GM10248 (cell line): ENCODE data around the gene AACS.

Experiments used
- CTCF ChIA-PET: fragments of 300-600 bp; sonication (Branson Sonifier 250); formaldehyde crosslinking; extraction: SDS; loops from one replicate; lab custom pipeline; 2021; ENCODE audit warnings: antibody characterized with exemption; lab: Yijun Ruan, JAX
- POLR2A ChIA-PET: fragments of 350-650 bp; sonication (Branson Sonifier 250); formaldehyde crosslinking; extraction: SDS; loops from one replicate; lab custom pipeline; 2020; ENCODE audit warnings: antibody characterized with exemption; lab: Yijun Ruan, JAX
- DNase-seq: peaks from one replicate; pipeline ENCODE4 v3.0.0; 2012; ENCODE audit errors: extremely low spot score
- TF ChIP-seq, protein P1 (sequence below): IDR thresholded peaks from 2 replicates; pipeline ENCODE4 v1.5.1; 2012; ENCODE audit warnings: mild to moderate bottlenecking, low read depth; ENCODE audit errors: extremely low read depth, missing control alignments, control extremely low read depth

Gene AACS

GRCh38 chr12:125093681-125094330 is 28.6 kb downstream of the AACS start:
- ChIA-PET POLR2A (no interaction called here), CTCF (no interaction called here)
- DNase-seq: no peak
- TF ChIP-seq, protein P1, sequence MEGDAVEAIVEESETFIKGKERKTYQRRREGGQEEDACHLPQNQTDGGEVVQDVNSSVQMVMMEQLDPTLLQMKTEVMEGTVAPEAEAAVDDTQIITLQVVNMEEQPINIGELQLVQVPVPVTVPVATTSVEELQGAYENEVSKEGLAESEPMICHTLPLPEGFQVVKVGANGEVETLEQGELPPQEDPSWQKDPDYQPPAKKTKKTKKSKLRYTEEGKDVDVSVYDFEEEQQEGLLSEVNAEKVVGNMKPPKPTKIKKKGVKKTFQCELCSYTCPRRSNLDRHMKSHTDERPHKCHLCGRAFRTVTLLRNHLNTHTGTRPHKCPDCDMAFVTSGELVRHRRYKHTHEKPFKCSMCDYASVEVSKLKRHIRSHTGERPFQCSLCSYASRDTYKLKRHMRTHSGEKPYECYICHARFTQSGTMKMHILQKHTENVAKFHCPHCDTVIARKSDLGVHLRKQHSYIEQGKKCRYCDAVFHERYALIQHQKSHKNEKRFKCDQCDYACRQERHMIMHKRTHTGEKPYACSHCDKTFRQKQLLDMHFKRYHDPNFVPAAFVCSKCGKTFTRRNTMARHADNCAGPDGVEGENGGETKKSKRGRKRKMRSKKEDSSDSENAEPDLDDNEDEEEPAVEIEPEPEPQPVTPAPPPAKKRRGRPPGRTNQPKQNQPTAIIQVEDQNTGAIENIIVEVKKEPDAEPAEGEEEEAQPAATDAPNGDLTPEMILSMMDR: no peak

- ChIA-PET CTCF (interaction anchor here (1.2 kb wide), 1 partner anchor 26 kb away, joined by 3 read pairs; no protein-coding TSS in a partner anchor), POLR2A (no interaction called here)
- TF ChIP-seq, protein P1: no peak
These were observed 31.7 kb downstream of the AACS start for GRCh38 chr12:125096894-125097293.

GRCh38 chr12:125097427-125097826 is 32.2 kb downstream of the AACS start:
- TF ChIP-seq, protein P1: no peak
- ChIA-PET CTCF (no interaction called here), POLR2A (no interaction called here)
- DNase-seq: no peak

More at GRCh38 chr12:125096894-125097293, 31.7 kb downstream of the AACS start:
- no peak for DNase-seq

DNA sequence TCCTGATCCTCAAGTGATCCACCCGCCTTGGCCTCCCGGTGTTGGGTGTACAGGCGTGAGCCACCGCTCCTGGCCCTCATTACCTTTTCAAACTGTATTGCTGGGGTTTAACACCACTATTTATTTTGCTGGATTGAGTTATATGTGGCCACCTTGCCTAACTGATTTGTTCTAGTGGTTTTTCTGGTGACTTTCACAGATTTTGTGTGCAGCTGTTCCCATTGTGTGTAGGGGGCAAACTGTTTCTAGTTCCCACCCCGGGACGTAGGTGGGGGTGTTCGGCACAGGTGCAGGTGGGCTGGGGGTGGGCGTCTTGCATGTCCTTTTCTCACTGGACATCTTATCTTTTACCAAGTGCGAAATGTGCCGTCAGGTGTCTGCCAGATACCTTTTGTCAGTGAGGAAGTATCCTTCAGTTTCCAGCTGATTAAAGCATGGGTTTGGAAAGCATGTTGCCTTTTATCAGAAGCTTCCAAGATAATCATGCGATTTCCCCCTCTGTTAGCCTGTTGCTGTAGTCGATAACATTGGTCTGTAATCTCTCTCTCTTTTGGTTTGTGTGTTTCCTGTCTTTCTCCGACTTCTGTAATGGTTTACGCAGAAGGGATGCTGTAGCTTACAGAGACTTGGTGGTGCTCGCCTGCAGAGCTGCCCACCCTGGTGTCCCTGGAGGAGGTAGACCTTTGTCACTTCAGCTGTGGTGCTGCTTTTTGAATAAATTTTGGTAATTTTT is 33.6 kb downstream of the AACS start:
- ChIA-PET CTCF (no interaction called here), POLR2A (no interaction called here)
- DNase-seq: no peak
- TF ChIP-seq, protein P1: no peak

GRCh38 chr12:125099409-125099782 is 34.2 kb downstream of the AACS start:
- ChIA-PET CTCF (interaction anchor here (0.9 kb wide), 1 partner anchor 58 kb away, joined by 3 read pairs; no protein-coding TSS in a partner anchor), POLR2A (no interaction called here)
- TF ChIP-seq, protein P1: no peak
- no peak for DNase-seq

DNA sequence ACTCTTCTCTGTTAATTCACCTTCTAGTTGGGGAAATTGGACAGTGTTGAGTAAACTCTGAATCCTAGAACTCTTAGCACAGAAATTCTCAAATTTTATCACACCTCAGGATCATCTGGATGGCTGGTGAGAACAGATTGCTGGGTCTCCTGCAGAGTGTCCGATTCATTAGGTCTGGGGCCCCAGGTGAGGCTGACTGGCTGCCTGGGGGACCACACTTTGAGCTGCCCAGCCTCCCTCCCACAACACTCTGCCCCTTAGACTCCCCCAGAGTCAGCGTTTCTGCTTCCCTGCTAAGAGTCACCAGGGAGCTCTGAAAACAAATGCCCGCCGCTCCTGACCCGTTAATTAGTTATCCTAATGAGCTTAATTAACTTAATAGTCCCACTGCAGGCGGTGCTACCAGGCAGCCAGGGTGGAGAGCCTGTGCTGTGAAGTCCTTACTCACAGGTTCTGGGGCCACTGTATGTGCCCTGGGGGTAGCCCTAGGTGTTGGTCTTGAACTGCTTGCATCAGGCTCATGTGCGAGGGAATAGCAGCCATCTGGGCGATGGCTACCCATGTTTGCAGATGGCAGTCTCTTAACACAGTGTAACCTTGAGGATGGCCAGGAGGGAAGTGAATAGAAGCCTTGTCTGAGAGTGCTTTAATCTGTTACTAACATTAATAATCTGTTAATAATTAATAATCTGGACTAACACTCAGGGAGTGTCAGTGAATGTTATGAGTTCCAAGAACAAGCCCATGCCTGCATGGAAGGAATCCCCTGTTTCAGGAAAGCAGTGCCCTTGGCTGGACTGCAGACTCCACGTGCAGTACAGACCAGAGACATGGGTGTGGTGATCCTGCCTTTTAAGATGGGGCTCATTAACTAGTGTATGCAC is 35.6 kb downstream of the AACS start:
- ChIA-PET CTCF (no interaction called here), POLR2A (interaction anchor here (0.6 kb wide), 1 partner anchor 33 kb away, joined by 3 read pairs; no protein-coding TSS in a partner anchor)
- TF ChIP-seq, protein P1: no peak
- no peak for DNase-seq
